Stimulated activated CD8-positive, alpha-beta memory T cell treated with anti-CD3 and anti-CD28 coated beads, Interleukin-2, amount 100 ng/mL, for 48 hours (primary cell): ENCODE results near the gene SOD3.

ENCODE experiments used
- DNase-seq, 2 donors: peaks; one replicate each; pipeline ENCODE4 v3.0.0-alpha.2; 2020; ENCODE audit warnings: low read depth in 2 of 2

Gene SOD3

DNA sequence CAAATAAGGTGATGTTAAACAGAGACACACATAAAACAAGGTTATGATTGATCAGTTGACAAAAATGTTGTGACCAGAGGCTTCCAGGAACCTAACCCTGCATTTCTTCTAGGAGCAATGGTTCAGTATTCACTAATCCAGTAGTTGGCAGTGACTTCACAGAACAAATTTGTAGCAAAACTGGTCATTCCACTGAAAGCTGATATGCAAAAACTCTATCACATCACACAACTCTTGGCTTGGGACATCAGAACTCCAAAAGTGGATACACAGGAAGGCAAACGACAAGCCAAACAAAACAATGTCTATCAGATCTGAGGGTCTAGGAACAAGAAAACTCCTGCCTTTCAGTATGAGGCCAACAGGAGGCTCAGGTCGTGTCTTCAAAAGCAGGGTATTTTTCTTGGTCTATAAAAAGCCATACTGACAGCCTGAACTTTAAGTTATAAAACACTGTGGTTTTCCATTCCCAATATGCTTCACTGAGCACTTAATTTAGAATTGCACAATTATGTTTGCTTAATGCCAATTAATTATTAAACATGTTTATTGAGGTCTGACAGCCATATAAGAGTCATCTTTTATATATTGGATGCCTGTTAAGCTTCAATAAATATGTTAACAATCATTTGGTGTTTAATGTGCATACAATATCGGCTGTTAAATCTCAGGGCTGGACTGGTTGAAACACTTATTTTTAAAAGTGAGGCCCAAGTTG is 45.6 kb downstream of the SOD3 start:
- DNase-seq, result no peak

DNA sequence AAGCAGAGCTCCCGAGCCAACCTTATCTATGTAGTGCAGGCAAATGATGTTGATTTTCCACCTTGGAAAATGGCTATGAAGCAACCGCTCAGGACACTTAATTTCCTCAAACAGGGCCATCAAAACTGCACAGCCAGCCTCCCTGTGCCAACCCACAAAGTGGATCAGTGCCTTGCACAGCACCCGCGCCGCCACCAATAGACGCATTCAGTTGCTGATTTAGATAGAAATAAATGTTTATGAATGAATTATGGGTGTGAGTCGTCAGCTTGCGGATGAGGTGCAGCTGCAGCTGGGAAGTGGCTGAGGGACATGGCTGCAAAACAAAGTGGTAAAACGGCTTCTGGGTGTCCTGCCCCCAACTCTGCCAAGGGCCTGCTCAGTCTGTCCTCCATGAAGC is 47.0 kb downstream of the SOD3 start:
- no peak for DNase-seq

- DNase-seq, result no peak
These were observed 47.7 kb downstream of the SOD3 start for GRCh38 chr4:24843096-24843495.

DNA sequence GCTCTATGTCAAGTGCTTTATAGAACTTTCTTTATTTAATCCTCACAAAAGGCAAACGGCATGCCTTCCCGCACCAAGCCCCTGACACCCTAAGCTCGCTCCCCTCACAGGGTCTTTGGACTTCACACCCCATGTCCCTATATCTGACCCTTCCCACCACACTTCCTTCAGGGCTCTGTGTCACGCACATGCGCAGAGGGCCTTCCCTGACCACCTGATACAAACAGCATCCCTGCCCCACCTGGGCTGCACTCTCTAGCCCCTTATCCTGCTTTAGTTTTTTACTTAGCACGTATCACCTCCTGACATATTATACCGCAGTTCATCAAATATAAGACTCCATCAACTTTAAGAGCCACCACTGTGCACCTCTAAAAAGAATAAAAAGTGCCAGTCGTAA is 49.8 kb downstream of the SOD3 start:
- DNase-seq, result no peak

DNA sequence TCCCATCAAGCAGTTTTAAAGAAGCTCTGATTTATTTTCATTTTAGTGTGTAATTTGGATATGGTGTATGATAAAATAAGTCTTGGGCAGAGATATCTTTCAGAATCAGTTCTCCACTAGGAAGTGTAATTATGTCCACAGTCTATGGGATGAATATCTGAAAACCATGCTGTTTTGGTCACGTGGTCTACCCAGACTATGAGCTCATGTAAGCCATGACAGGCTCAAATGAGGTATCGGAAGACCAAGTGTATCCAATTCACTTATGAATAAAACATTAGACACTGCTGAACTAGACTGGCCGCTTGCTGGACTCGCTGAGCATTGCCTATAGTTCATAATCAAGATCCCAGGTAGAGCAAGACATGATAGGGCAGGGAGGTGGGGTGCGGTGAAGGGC is 50.5 kb downstream of the SOD3 start:
- DNase-seq, result no peak

DNA sequence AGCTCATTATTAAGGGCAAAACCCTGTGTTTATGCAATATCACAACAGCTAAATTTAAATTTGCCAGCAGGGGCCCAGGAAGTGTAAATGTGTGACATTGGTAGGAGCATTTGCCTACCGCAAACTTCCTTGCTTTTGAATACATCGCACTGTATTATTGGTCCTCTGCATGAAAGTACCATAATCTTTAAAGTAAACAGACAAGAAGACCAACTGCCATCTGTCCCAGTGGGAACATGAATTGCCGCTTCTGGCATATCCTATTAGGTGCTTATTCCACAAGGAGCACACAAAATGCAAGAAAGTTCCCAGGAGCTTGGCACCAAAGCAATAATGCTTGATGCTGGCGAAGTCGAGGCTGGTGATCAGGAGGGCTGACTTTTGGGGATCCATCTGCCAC is 51.3 kb downstream of the SOD3 start:
- no peak for DNase-seq

DNA sequence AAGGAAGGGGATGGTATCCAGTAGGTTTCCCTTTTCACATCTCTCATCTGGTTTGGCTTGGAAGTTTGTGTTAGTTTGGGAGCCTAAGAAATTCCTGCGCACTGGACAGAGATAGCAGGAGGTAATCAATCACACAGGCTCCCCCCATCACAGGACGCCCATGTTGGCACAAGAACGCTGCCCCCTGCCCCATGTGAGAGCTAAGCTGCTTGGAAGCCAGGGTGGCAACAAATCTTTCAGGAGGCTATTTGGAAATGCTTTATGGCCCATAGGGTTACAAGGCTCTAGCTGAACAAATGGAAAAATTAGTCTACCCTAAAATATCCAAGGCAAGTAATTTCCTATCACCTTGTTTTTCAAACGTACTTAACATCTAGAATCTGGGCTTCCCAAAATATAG is 54.0 kb downstream of the SOD3 start:
- DNase-seq, result no peak

GRCh38 chr4:24849756-24850155 is 54.4 kb downstream of the SOD3 start:
- no peak for DNase-seq
